SK-N-DZ (cell line): ENCODE measurements around the gene PXDC1.
"Not testable (repeated sequence)": the region's sequence is repeated elsewhere in the genome, so short reads cannot be mapped to it uniquely, and the experiment has no call there.

Source experiments
- DNase-seq: peaks from one replicate; pipeline ENCODE4 v3.0.0-alpha.2; 2015; ENCODE audit warnings: low spot score

Gene PXDC1

DNA sequence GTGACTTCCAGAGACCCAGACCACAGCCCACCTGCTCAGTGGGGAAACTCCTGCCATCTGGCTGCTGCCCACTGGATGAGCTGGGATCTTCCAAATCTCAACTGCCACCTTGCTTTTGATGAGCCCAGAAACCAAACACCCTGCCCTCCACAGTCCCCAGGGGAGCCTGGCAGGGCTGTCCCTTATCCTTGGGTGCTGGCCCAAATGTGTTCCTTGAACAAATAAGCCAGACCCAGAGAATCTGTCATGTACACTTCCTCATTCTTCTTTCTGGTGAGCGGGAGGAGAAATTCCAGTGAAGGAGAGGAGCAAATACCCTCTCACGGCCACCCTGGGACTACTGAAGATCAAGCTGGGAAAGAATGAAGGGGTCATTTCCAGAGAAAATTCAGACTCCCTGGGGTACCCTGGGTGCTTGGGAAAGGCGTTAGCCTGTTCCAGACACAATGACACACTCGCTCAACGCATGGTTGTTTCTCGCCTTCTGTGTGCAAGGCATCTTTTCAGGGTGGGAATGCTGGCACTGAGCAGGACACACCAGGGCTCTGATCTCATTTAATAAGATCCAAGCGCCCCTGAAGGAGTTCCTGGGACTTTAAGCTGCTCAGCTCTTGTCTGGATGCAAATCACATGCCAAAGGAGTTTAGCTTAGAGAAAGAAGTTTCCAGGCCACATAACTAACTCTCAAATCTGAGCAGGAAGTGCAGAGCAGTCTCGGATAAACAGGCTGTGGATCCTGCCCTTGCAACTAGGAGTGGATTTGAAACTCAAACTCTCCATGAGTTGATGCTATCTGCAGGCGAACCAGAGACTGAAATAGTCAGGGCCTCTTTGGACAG is 38.5 kb downstream of the PXDC1 start:
- DNase-seq = no peak

DNA sequence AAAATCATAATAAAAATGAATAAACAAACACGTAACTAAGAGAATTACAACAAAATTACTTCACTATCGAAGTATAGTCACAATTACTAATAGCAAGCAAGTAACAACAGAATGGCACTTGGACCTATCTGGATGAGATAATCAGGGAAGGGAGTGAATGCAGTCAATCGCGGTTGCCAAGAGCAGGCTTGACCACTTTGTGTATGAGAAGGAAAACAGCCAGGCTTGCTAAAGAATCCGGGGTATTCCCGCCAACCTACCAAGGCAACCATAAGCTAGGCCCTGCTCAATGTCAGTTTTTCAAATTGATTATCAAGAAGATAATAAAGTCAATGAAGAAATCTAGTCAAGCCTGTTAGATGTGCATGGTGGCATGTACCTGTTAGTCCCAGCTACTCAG is 39.7 kb downstream of the PXDC1 start:
- DNase-seq = no peak

DNA sequence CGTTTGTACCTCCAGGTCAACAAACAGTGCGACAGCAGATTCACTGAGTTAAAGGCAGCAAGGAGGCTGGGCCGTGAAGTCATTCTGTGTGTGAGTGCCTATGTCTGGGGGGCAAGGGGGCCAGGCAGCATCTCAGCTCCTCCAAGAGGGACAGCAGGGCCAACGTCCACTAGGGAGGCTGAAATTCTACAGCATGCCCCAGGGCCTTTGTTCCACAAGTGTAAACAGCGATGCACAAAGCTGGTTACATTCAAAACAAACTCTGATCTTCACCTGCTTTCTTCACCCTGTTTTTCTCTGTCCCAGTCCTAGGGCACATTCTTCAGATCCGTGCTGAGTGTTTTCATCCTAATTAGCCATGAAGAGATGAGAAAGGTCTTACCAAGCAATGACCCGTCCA is 41.1 kb downstream of the PXDC1 start:
- DNase-seq = no peak

DNA sequence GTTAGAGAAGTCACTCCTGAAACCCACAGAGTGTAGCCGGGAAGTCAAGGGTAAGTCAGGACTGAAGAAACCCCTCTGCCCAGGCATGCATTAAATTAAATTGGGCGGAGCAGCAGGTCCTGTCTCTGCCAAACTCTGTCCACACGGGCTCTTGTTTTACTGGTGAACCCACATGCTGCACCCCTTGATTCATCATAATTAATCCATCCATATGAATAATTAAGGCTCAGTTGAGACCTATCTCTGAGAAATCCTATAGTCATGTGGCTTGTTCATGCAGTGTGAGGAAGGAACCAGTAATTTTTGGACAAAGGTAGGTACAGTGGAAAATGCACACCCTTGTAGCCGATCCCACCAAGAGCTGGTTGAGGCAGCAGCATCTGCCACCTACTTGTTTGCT is 43.0 kb downstream of the PXDC1 start:
- DNase-seq = no peak

DNA sequence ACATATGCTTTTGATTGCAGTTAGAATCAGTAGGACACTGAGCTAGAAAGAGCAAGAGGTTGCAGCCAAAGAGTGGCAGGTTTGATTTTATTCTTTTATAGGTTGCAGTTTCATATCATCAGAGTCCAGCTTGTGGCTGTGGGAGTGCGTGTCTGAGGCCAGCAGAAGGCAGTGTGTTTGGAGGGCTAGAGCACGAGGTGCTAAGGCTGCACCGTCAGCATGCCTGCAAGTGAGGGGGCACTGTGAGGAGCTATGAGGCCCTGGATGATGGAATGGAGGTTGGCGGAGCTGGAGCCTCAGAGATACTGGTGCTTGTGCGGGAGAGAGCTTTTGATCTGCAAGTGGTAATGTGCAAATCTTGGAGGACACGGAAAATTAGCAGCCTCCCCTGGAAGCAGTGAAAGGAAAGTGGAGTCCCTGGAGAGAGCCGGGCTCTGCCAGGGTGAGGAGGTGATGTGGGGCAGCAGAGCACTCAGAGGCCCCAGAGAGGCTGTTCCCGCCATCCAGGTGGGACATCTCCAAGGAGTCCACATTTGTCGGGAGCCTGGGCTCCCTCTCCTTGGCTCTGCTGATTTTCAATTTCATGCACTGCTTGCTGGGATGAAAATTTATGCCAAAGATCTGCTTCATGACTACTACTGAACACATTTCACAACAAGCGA is 43.6 kb downstream of the PXDC1 start:
- DNase-seq = no peak

DNA sequence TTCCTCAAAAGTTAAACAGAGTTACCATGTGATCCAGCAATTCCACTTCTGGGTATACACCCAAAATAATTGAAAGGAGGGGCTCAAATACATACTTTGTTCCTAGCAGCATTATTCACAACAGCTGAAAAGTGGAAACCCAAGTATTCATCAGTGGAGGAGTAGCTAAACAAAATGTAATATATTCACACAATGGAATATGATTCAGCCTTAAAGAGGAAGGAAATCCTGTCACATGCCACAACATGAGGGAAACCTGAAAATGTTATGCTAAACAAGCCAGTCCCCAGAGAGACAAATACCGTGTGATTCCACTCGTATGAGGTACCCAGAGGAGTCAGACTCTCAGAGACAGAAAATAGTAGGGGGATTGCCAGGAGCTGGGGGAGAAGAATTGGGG is 44.5 kb downstream of the PXDC1 start:
- no peak for DNase-seq

DNA sequence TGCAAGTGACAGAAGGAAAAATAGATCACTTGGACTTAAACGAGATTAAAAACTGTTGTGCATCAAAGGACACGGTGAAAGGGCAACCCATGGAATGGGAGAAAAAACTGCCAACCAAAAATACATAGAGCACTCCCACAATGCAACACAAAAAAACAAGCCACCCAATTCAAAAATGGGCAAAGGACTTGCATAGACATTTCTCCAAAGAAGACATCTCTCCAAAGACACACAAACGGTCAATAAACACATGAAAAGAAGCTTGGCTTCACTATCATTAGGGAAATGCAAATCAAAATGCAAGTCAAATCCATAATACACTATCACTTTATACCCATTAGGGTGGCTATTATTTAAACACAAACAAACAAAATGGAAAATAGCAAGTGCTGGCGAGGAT is 45.0 kb downstream of the PXDC1 start:
- no peak for DNase-seq

DNA sequence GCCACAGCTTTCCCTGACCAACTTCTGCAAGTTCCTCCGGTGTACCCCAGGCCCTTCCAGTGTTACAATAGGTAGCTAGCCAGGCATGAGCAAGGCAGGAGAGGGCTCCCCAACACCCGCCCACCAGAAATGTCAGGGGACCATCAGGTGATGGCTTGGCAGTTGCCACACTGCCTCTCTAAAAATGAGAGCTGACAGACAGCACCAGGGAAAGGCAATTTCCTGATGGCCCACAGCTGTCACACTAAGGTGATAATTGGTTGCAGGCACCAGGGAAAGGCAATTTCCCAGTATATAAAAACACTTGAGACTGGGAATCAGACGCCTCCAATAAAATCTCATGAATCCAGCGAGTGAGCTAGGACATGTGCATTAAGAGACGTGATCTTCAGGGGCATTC is 49.9 kb downstream of the PXDC1 start:
- no peak for DNase-seq

DNA sequence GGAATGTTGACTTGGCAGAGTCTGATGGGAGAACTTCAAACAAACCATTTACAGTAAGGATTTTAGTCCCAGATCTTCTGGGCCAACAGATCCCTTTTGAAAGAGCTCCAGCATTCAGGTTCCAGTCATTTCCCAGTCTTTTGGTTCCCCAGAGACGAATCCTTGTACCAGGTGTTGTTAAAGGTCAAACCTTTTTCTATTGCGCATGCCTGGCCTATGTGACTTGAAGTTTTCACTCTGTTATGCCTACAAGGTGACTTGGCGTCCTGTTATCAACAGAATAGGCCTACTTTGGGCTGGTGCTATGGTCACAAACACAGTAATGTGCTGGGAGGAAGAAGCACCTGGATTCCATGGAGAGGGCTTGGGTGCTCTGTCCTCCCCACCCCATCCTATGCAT is 52.3 kb downstream of the PXDC1 start:
- no peak for DNase-seq

DNA sequence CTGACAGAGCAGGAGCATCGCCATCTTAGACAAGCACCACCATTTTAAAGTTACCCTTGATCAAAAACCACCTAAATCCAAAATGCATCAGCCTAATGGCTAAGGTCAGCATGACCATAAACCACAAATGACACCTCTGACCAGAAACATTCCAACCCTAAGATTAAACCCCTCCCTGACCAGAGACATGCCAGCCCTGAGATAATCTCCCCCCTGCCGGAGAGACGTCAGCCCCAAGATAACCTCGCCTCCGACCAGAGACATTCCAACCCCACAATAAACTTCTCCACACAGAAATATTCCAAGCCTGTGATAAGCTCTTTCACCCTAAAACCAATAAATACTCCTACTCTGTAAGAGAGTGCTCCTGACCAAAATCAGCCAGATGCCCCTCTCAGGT is 53.5 kb downstream of the PXDC1 start:
- no peak for DNase-seq

DNA sequence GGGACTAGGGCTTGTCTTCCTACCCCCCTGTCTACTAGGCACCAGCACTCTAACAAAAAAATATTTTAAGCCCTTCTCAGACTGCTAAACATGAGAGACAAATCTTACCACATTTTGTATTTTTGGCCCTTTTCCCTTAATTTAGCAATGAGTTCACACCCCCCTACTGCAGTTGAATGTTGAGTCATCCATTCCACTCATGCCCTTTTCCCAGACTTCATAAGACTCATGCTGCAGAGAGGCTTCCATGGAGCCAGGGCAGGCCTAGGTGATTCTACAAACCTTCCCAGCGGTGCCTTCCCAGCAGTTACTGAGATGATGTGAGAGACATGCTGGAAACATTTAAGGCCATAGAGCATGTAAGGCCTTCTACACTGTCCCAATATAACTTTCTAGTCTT is 53.9 kb downstream of the PXDC1 start:
- DNase-seq = no peak

DNA sequence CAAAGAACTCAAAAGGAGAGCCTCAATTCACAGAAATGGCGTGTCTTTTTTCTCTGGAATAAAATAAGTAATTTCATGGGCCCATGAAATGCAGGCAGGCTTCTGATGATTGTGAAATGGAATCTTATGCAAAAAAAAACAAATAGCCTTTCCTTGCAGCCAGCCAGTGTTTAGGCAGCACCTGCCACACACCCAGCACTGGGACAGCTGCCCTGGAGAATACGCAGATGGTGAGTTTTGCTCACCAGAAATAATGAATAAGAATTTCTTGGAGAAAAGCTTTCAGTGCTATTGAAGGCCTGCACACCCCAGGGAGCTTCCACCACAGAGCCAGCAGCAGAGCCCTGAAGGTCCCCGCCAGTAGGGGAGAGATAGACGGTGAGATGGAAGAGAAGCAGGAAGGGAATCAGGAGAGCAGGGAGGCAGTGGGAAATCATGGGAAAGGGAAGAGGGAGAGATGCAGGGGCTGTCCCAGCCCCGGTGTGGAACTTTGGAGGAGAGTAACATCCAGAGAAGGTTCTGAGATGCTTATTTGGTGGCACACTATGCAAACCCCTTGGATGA is 54.9 kb downstream of the PXDC1 start:
- DNase-seq = no peak

DNA sequence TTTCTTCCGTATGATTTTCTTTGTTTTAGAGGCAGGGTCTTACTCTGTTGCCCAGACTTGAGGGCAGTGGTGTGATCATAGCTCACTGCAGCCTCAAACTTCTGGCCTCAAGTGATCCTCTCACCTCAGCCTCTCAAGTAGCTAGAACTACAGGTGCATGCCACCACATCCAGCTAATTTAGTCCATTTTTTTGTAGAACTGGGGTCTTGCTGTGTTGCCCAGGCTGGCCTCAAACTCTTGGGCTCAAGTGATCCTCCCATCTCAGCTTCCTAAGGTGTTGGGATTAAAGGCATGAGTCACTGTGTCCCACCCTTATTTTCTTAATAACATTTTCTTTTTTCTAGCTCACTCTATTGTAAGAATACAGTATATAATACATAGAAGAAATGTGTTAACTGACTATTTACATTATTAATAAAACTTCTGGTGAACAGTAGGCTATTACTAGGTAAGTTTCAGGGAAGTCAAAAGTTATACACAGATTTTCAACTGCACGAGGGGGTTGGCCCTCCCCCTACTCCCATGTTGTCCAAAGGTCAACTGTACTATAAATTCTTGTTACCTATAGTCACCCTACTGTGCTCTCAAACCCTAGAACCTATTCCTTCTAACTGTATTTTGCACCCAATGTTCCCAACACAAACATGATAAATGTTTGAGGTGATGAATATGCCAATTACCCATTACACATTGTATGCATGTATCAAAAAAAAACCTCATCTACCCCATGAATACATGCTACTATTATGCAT is 56.3 kb downstream of the PXDC1 start:
- DNase-seq = no peak

DNA sequence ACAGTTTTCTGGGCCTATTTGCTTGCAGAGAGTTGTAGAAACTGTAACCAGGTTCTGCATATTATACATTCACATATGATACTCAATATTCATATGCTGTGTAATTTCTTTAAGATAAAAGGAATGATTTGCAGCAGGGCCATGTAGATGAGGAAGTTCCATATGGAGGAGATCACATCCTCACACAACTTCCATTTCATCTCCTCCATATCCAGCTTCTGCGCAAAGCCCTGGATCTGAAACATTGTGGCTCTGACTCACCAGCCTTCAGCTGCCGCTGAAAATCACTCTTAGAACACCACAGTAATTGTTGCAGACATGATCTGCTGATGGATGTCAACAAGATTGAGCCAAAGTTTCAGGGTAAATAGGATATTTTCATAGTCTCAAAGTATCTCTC is 57.7 kb downstream of the PXDC1 start:
- DNase-seq = no peak

DNA sequence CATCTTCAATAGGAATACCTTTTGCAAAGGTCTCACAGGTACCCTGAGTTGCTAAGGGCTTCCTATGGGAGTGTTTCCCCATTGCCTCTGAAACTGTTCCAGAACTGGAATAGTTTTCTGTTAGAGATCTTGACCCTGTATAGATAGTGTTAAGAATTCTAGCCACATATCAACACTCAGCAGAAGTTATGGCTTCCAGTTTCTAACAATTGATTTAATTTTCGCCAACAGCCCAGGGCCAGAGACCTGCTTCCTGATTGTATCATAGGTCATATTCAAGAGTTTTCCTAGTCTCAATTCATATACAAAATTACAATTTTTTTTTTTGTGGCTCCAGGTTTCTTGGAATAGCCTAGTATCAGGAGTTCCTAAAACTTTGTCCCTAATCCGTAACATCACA is 61.0 kb downstream of the PXDC1 start:
- no peak for DNase-seq

DNA sequence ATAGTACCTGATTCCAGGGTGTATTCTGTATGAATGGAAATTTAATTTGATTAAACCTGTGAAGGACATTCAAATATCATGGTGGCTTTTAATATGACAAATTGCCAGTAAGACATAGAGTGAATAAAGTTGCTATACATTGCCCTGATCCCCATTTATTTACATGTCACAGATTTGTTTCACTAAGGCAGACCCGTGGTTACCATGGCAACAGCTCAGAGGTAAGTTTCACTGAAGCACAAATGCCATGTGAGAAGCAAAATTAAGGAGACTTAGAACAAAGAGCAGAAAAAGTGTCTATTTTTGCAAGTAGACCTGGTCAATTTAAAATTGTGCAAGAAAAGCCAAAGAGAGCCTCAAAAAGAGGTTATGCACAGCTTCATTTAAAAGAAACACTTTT is 63.7 kb downstream of the PXDC1 start:
- no peak for DNase-seq

DNA sequence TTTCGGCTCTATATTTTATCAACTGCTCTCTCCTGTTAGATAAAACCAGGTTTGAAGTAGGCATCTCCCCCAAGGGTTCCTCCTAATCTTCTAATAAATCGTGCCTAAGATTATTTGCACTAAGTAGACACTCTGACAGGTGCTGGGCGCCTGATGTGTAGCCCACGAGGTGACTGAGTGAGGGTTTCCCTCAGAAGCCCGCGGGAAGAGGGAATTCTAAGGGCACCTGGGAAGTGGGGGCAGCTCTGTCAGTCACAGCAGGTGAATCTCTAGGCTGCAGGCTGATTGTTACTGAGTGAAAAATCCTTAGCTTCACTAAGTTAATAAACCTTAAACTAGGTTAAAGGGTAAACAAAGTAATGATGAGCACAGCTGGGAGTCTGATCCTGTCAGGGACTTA is 68.2 kb downstream of the PXDC1 start:
- no peak for DNase-seq

DNA sequence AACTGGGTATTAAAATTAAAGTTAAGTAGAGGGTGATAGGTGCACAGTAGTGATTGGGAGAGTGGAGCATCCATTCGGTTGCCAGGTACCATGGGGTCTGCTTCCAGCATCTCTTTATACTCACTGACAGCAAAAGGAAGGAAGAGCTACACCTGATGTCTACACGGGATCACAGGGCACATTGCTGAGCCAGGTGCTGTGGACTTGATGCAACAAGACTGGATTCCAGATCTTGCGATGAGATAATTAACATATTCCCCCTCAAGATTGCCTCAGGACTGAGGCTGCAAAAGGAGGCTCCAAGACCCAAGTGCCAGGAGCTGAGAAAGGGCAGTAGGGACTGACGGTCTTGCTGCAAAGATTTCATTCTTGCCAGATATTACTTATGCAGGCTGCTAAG is 72.6 kb downstream of the PXDC1 start:
- no peak for DNase-seq

DNA sequence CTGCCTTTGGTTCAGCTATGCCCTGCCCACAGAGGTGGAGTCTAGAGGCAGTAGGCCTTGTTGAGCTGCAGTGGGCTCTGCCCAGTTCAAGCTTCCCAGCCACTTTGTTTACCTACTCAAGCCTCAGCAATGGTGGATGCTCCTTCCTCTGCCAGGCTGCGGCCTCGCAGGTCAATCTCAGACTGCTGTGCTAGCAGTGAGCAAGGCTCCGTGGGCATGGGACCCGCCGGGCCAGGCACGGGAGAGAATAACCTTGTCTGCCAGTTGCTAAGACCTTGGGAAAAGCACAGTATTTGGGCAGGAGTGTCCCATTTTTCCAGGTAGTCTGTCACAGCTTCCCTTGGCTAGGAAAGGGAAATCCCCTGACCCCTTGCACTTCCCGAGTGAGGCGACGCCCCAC is 73.8 kb downstream of the PXDC1 start:
- DNase-seq = not testable (repeated sequence)

DNA sequence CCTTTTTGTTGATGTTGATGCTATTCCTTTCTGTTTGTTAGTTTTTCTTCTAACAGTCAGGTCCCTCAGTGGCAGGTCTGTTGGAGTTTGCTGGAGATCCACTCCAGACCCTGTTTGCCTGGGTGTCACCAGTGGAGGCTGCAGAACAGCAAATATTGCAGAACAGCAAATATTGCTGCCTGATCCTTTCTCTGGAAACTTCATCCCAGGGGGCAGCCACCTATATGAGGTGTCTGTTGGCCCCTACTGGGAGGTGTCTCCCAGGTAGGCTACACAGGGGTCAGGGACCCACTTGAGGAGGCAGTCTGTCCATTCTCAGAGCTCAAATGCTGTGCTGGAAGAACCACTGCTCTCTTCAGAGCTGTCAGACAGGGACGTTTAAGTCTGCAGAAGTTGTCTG is 74.2 kb downstream of the PXDC1 start:
- not testable (repeated sequence) for DNase-seq
